Dermis blood vessel endothelial cell (primary cell): ENCODE data around the gene METTL4. TPM values are rescaled to one million over a fixed set of nuclear protein-coding genes. Genes with fewer than 3 reads are reported as not detected.
A peak's percentile ranks its signal among the peaks of the same experiment; 100 is the strongest.

Experiments used
- DNase-seq: peaks from one replicate; pipeline ENCODE4 v3.0.0; 2010
- total RNA-seq: library from RNA; depleted of rRNA; stranded (reverse); fragments of >200 nt; gene quantifications from 2 replicates; pipeline ENCODE4 v1.2.3, GENCODE V29; 2014

Gene METTL4
- total RNA-seq = 14.3 and 14.8 TPM in 2 replicates

DNA sequence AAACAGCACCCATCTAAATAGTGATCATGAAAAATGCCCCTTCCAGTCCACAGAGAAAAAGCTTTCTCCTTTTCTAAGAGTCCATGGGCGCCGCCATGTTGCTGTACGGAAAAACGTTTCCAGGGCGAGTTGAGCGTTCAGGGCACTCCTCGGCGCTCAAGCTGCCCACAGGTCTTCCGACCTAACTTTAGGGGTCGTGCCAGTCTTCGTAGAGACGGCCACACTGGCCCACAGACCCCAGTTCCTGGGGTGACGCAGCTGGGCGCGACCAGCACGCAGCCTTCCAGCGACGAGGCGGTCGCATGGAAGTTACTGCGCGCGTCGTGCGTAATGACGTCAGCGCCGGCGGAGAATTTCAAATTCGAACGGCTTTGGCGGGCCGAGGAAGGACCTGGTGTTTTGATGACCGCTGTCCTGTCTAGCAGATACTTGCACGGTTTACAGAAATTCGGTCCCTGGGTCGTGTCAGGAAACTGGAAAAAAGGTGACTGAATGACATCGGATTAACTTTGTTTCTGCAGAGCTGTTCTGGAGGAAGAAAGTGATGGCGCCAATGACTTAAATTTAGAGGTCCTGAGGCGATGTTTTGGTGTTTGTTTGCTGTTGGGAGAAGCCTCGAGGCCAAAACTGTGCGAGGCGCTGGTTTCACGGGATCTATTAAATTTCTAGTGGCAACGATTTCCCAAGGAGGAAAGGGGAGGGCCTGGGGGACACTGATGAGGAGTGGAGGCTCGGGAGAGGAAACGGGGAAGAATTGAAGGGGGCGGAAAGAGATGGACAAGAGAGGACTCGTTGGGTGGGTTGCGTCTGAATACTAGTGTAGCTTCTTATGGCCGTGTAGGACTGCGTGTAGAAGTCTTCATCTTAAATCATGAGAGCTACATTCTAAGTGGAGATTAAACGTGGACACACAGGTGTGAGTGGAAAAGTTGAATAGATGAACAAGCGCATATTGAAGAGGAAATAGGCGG, at the start of gene METTL4, which contains the start of gene NDC80:
METTL4 (minus strand) TSS at position 306 of the 971 bp plus-strand sequence. CDS start 4,289 bp downstream, outside the sequence.
NDC80 (plus strand) TSS at position 358 of the 971 bp plus-strand sequence. CDS start 1,429 bp downstream, outside the sequence.
- peak; percentile 95 for DNase-seq

DNA sequence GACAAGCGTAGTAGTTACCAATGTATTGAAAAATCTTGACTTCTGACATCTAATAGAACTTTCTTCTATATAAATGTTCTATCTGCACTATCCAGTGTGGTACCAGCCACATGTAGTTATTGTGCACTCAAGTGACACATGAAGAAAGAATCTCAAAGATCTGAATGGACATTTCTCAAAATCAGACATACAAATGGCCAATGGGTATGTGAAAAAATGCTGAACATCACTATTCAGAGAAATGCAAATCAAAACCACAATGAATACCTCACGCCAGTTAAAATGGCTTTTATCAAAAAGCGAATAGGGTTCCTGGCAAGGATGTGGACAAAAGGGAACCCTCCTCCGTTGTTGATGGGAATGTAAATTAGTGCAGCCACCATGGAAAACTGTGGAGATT, 46.7 kb upstream of the METTL4 start:
- DNase-seq = no peak

DNA sequence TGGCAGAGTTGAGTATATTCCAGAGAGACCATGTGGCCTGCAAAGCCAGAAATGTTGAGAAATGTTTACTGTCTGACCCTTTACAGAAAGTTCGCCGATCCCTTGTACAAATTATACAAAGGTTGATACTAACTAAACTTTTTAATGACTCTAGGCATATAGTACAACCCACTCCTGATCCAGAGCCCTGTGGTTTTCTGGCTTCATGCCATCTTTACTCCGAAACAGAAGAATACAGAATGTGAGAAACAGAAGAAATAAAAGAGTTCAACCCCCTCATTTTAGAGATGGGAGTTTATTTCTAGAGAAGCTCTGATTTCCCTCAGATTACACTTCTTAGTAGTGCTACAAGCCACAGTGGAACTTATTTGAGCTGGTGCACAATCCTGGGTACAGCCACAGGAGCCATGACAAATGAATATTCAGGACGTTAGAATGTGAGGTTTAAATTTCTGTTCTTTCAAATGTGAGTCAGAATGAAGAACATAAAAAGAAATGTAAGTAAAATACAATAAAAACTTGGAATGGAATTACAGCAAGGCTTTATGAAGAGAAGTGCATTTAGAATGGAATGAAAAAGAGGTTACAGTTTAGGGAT, 46.2 kb upstream of the METTL4 start:
- DNase-seq = no peak

DNA sequence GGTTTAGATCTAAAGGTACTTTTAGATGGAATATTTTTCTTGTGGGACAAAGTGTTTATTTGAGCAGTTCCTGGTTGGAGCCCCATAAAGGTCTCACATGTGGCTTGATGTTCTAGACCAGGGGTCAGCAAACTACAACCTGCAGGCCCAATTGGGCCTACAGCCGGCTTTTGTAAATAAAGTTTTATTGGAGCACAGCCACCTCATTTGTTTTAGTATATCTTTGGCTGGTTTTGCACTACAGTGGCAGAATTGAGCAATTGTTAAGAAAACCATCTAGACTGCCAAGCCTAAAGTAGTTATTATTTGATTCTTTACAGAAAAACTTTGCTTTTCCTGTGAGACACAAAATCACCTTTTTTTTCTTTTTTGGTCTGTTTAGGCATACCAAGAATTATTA, 41.7 kb upstream of the METTL4 start:
- DNase-seq = no peak

DNA sequence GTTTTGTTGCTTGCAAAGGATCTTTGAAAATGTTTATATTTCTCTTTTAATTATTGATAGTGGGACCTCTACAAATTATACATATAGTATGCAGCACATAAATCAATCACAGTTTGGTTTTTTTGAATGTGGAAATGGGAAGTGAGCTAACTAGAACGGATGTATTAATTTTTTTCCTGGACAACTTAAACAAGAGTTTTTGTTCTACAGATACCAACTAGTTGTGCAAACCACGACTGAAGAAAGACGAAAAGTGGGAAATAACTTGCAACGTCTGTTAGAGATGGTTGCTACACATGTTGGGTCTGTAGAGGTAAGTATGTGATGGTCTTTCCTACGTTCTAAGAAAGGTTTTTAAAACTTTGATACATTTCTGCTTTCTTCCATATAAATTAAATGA, 39.2 kb upstream of the METTL4 start:
- DNase-seq = no peak

- no peak for DNase-seq
Measured at GRCh38 chr18:2609604-2610003, 38.3 kb upstream of the METTL4 start.

DNA sequence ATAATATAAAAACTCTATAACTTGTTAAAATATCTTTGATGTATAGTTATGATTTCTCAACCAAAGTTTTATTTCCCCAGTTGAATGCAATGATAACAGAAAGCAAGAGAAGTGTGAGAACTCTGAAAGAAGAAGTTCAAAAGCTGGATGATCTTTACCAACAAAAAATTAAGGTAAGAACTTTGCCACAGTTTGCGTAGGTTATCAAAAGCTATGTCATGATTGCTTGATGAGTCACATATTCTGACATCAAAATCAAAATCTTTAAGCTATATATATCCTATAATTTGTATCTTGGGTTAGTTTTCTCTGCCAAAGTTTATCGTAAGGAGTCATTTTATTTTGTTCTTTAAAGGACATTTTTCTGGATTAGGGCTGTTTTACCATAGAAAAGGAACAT, 35.0 kb upstream of the METTL4 start:
- DNase-seq = peak; percentile 24

DNA sequence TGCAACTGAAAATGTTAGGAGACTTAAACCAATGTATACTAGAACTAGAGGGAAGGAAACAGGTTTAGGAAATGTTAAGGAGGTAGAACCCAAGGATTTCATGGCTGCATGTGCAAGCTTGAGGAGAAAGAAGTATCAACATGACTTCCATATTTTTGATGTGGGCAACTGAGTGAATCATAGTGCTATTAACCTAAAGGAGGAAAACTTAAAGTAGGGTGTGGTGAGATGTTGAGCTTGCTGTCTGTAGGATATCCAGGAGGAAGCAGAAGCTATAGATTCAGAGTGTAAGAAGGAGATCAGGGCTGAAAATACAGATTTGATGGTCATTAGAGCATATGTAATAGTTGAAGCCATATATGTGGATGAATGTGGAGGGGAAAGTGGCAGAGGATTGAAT, 31.5 kb upstream of the METTL4 start:
- no peak for DNase-seq

GRCh38 chr18:2597639-2598038, 26.3 kb upstream of the METTL4 start:
- DNase-seq = no peak

GRCh38 chr18:2590303-2590702, 19.0 kb upstream of the METTL4 start:
- DNase-seq = no peak

- no peak for DNase-seq
Measured at GRCh38 chr18:2589345-2590068, 18.2 kb upstream of the METTL4 start.

DNA sequence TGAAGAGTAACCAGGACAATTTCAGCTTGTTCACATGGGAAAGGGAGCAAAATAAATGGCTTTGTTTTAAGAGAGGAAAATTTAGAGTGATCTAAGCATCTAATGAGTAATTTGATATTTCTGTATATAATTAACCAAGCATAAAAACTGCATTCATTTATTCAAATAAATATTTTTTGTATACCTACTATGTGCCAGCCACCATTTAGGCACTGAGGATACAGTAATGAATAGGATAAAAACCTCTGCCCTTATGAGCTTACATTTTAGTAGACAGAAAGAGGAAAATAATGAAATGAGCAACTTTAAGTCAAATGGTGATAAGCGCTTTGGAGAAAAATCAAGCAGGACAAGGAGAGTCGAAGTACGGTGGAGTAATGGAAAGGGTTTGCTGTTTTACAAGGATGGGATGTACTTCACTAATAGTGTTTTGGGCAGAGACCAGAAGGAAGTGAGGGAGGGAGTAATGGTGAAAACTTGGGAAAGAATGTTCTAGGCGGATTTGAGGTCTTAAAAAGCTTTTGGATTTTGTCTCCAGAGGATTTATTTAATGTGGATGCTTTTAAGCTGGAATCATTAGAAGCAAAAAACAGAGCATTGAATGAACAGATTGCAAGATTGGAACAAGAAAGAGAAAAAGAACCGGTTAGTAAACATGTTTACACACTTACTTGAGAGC, 17.5 kb upstream of the METTL4 start:
- no peak for DNase-seq

DNA sequence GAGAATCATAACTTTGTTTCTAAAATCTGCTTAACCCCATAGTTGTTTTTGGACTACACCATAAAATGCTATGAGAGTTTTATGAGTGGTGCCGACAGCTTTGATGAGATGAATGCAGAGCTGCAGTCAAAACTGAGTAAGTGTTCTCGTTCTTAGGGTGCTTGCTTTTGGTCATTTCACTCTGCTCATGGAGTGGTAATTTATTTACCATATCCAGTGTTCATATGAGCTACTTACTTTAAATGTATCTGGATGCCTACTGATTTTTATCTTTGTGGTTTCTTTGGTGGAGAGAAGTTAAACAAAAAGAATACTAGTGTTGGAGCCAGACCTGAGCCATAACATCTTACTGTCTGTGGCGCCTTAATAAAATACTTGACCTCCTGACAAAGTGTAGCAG, 16.5 kb upstream of the METTL4 start:
- no peak for DNase-seq

DNA sequence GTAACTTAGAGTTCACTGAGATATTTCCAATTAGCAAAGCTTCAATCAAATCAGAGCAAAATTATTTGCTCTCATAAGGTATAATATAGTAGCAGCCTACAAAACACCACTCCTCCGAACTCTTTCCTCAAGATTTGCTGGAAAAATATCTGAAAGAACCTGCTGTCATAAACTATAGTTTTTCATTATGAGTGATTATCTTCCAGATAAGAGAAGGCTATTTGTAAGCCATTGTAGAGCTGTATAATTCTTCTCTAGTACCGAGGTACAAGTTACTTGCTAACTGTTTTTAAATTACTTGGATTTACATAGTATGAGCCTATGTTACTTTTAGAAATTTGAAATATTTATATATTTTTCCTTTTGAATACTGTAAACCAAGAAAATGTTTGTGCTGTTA, 2.1 kb upstream of the METTL4 start:
- DNase-seq = no peak

DNA sequence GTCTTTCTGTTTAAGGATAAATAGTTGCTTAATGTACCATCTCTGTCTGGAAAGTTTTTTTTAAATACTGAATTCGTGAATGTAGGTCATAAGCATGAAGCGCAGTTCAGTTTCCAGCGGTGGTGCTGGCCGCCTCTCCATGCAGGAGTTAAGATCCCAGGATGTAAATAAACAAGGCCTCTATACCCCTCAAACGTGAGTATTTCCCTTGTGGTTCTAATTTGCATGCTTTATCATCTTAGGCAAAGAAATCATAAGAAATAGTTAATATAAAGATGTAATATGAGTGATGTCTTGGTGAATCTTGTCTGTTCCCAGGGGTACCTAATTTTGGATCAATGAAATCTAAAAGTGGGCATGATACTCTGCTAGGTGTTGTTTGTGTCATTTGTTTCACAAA, 1.6 kb upstream of the METTL4 start:
- no peak for DNase-seq

- DNase-seq = no peak
Measured at GRCh38 chr18:2572171-2572569, 865 bp upstream of the METTL4 start.

GRCh38 chr18:2570772-2571199, 519 bp downstream of the METTL4 start:
- peak; percentile 76 for DNase-seq

DNA sequence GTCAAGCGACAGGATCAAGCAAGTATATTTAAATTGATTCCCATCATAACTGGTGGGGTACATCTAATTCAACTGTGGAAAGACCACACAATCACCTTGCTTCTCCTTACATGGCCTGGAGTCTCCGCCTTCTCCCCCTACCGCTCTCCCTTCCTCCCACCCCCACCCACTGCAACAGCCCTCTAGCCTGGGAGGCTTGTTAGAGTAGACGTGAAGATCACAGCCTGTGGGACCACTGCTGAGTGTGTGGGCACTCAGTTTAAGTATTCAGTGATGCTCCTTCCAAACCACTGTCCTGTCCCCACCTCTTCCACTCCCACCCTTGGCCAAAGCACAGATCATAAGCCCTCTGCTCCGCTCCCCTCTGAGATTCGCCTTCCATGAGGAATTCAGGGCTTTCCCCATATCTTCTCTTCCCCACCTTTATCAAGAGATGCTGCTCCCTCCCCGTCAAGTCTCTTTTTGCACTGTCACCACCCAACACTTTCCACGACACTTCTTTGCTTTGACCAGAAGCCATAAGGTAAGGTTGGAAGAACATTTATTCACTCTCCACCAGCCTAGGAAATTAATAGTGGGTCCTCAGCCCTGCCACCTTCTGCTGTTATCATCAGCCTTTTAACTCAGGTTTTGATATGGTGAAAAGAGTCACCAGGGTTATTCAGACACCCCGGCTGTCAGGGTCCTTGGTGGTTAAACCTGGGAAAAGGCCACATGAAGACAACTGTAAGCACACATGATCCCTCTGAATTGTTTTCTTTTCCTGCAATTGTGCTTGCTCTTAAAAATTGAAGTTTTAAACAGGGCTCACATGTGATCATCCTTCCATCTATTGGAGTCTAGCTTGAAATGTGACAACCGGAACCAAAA, 1.7 kb downstream of the METTL4 start:
- no peak for DNase-seq

- DNase-seq = no peak
Measured at GRCh38 chr18:2568605-2569004, 2.7 kb downstream of the METTL4 start.

GRCh38 chr18:2568129-2568528, 3.2 kb downstream of the METTL4 start:
- no peak for DNase-seq

DNA sequence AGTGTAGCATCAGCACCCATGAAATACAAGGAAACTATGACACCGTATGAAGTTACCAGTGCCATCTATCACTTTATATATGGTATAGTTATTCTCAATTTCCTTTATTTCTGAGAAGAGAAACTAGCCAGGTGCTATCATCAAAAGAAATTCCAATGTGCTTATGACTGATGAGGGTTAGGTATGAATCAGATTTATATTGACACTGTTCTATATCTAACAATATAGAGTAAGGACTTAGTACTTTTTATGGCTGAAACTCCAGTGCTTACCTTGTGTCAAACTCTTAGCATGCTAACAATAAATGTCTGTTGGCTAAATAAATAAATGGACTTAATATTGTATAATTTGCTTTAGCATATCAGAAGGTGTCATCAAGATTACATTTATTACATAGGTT, 6.9 kb downstream of the METTL4 start:
- DNase-seq = no peak

DNA sequence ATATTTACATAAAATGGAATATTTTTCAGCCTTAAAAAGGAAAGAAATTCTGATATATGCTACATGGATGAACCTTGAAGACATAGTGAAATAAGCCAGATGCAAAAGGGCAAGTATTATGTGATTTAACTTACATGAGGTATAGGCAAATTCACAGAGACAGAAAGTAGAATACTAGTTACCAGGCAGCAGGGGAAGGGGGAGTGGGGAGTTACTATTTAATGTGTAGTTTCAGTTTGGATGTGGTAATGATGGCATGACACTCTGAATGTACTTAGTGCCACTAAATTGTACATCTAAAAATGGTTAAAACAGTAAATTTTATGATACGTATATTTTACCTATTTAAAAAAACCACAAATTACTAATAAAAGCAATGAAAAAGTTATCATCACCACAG, 12.1 kb downstream of the METTL4 start:
- DNase-seq = no peak
